Measurements from ENCODE around the gene EPSTI1.
"Not testable (repeated sequence)": the region's sequence is repeated elsewhere in the genome, so short reads cannot be mapped to it uniquely, and the experiment has no call there.

EPSTI1 gene

GRCh38 chr13:42893214-42893671, 98.8 kb downstream of the EPSTI1 start:
- no peak for DNase-seq (ENCODE audit: low spot score)

GRCh38 chr13:42892760-42893159, 99.3 kb downstream of the EPSTI1 start:
- DNase-seq (ENCODE audit: low spot score): no peak

- no peak for DNase-seq (ENCODE audit: low spot score)
These were observed 100.5 kb downstream of the EPSTI1 start for GRCh38 chr13:42891591-42891990.

GRCh38 chr13:42885325-42885724, 106.7 kb downstream of the EPSTI1 start:
- DNase-seq (ENCODE audit: low spot score): no peak

GRCh38 chr13:42883771-42884467, 108.1 kb downstream of the EPSTI1 start:
- DNase-seq (ENCODE audit: low spot score): peak; percentile 48

- peak; percentile 28 for DNase-seq (ENCODE audit: low spot score)
These were observed 108.9 kb downstream of the EPSTI1 start for GRCh38 chr13:42883142-42883541.

GRCh38 chr13:42880056-42880605, 111.9 kb downstream of the EPSTI1 start:
- DNase-seq (ENCODE audit: low spot score): no peak

- DNase-seq (ENCODE audit: low spot score): no peak
These were observed 113.3 kb downstream of the EPSTI1 start for GRCh38 chr13:42878721-42879120.

GRCh38 chr13:42876887-42877545, 115.0 kb downstream of the EPSTI1 start:
- no peak for DNase-seq (ENCODE audit: low spot score)

GRCh38 chr13:42876270-42876714, 115.7 kb downstream of the EPSTI1 start:
- DNase-seq (ENCODE audit: low spot score): no peak

GRCh38 chr13:42875475-42876269, 116.4 kb downstream of the EPSTI1 start:
- peak; percentile 40 for DNase-seq (ENCODE audit: low spot score)

- DNase-seq (ENCODE audit: low spot score): no peak
These were observed 117.8 kb downstream of the EPSTI1 start for GRCh38 chr13:42874221-42874620.

GRCh38 chr13:42873081-42873480, 119.0 kb downstream of the EPSTI1 start:
- no peak for DNase-seq (ENCODE audit: low spot score)

GRCh38 chr13:42867232-42867631, 124.8 kb downstream of the EPSTI1 start:
- no peak for DNase-seq (ENCODE audit: low spot score)

- DNase-seq (ENCODE audit: low spot score): no peak
These were observed 126.3 kb downstream of the EPSTI1 start for GRCh38 chr13:42865768-42866102.

- no peak for DNase-seq (ENCODE audit: low spot score)
These were observed 126.9 kb downstream of the EPSTI1 start for GRCh38 chr13:42864952-42865767.

GRCh38 chr13:42862370-42862769, 129.7 kb downstream of the EPSTI1 start:
- DNase-seq (ENCODE audit: low spot score): not testable (repeated sequence)

GRCh38 chr13:42860485-42860884, 131.6 kb downstream of the EPSTI1 start:
- DNase-seq (ENCODE audit: low spot score): no peak

- no peak for DNase-seq (ENCODE audit: low spot score)
These were observed 132.3 kb downstream of the EPSTI1 start for GRCh38 chr13:42859760-42860159.

GRCh38 chr13:42855410-42855809, 136.6 kb downstream of the EPSTI1 start:
- no peak for DNase-seq (ENCODE audit: low spot score)

GRCh38 chr13:42852136-42852535, 139.9 kb downstream of the EPSTI1 start:
- no peak for DNase-seq (ENCODE audit: low spot score)

GRCh38 chr13:42849200-42849599, 142.8 kb downstream of the EPSTI1 start:
- DNase-seq (ENCODE audit: low spot score): no peak

Measured in COLO829 (cell line).